ENCODE measurements around the gene ATP2A2.
"Not testable (repeated sequence)": the region's sequence is repeated elsewhere in the genome, so short reads cannot be mapped to it uniquely, and the experiment has no call there.

Gene ATP2A2

DNA sequence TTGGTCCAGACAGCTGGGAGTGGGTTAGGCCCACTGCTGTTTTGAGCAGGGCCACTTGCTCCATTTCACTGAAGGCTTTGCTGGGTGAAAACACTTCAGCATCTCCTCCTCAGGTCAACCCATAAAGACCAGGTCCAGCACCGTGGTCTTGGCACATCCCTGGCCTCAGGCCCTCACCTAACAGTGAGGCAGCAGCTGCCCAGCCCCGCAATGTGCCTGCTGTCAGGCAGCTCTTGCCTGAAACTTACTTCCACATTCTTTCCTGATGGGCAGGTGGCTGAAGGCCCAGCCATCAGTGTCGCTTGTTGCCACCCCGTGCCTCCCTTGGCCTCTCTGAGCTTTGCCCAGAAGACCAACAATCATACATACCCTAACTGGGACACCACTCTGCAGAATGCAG is 68.0 kb downstream of the ATP2A2 start:
- TF ChIP-seq, protein P1, sequence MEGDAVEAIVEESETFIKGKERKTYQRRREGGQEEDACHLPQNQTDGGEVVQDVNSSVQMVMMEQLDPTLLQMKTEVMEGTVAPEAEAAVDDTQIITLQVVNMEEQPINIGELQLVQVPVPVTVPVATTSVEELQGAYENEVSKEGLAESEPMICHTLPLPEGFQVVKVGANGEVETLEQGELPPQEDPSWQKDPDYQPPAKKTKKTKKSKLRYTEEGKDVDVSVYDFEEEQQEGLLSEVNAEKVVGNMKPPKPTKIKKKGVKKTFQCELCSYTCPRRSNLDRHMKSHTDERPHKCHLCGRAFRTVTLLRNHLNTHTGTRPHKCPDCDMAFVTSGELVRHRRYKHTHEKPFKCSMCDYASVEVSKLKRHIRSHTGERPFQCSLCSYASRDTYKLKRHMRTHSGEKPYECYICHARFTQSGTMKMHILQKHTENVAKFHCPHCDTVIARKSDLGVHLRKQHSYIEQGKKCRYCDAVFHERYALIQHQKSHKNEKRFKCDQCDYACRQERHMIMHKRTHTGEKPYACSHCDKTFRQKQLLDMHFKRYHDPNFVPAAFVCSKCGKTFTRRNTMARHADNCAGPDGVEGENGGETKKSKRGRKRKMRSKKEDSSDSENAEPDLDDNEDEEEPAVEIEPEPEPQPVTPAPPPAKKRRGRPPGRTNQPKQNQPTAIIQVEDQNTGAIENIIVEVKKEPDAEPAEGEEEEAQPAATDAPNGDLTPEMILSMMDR (IDR thresholded peaks at IDR 0.05; ENCODE audit: low read depth, low read length) = no peak
- no peak overlapping the region for H3K4me3 ChIP-seq (ENCODE audit: low read depth, low read length)

DNA sequence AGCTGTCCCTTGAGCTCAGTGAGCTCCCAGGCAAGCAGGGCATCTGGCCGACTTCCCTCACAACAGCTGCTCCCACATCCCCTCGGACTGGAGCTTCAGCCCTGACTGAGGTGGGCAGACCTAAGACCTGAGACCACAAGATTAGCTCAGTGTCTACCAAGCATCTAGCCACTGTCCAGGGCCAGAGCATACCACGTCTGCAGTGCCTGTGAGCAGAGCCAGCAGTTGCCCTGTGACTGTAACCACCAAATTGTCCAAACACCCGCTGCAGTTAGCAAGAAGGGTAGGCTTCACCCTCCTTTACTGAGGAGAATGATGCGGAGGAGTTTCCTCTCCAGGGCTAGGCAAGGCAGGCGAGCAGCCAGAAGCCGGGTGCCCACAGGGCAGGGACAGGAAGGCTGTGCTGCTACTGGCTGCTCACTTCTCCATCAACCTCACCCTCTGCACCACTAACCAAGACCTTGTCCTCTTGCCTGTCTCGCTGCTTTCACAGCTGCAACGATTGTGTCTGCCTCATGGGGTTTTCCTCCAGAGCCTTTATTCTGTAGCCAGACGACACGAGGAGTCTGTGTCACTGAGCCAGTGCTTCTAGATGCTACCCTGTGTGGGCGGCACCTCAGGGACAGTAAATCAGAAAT is 68.6 kb downstream of the ATP2A2 start:
- TF ChIP-seq, protein P1 (IDR thresholded peaks at IDR 0.05; ENCODE audit: low read depth, low read length) = no peak
- no peak overlapping the region for H3K4me3 ChIP-seq (ENCODE audit: low read depth, low read length)

DNA sequence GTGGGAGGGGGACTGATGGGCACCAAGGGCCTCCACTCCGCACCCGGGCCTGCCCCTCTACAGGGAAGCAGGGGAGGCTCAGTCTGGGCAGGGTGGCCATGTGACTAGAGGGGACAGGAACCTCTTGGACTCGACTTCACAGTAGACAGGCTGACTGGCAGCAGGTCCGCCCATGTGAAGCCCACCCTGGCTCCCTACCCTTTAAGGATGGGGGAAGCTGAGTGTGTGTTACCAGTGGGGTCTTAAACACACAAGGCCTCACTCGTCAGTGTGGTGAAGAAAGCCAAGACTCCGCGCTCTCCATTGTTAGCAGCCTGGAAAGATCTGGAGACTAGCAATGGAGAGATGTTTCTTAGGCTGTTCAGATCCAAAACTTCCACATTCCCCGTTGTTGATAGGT is 70.1 kb downstream of the ATP2A2 start:
- TF ChIP-seq, protein P1 (IDR thresholded peaks at IDR 0.05; ENCODE audit: low read depth, low read length) = no peak
- no peak overlapping the region for H3K4me3 ChIP-seq (ENCODE audit: low read depth, low read length)

DNA sequence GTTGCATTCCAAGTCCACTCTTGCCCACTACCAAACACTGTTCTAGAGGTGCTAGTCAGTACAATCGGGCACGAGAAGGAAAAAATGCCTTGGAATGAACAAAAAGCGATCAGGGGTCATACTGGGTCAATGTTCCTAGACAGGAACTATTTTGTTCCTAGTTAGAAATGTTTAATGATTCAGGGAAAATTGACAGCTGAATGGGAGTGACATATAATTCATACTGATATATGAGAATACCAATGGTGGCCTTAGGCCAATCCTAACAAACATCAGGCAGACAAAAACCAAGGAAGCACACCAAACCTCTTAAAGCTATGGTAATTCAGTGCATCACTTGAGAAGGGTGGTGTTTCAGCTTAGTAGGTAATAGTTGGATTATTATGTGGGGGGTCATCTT is 71.4 kb downstream of the ATP2A2 start:
- H3K4me3 ChIP-seq (ENCODE audit: low read depth, low read length) = no peak overlapping the region
- TF ChIP-seq, protein P1 (IDR thresholded peaks at IDR 0.05; ENCODE audit: low read depth, low read length) = no peak

DNA sequence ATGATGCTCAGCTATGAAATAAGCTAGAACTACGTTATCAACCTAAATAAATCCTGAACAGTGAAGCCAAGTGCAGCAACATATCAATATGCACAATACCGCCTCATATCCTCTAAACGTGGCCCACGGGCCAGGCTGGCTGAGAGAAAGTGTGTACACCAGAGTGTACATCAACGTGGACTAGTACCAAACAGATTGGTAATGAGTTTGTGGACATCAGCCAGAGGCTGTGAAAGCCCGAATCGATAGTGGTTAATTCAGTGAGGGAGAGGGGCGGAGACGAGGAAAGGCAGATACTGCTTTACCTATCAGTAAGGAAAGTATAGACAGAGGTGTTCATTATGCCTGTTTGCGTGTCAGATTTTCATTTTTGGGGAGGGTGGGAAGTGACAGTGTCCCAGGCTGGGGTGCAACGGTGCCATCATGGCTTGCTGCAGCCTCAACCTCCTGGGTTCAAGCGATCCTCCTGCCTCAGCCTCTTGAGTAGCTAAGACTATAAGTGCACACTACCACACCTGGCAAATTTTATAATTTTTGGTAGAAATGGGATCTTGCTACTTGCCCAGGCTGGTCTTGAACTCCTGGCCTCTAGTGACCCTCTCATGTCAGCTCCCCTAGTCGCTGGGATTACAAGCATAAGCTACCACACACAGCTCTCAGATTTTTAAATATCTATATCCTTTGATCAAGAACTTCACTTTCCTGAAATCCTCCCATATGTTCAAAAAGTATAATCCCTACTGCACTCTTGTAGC is 72.3 kb downstream of the ATP2A2 start:
- H3K4me3 ChIP-seq (ENCODE audit: low read depth, low read length) = no peak overlapping the region
- TF ChIP-seq, protein P1 (IDR thresholded peaks at IDR 0.05; ENCODE audit: low read depth, low read length) = no peak

DNA sequence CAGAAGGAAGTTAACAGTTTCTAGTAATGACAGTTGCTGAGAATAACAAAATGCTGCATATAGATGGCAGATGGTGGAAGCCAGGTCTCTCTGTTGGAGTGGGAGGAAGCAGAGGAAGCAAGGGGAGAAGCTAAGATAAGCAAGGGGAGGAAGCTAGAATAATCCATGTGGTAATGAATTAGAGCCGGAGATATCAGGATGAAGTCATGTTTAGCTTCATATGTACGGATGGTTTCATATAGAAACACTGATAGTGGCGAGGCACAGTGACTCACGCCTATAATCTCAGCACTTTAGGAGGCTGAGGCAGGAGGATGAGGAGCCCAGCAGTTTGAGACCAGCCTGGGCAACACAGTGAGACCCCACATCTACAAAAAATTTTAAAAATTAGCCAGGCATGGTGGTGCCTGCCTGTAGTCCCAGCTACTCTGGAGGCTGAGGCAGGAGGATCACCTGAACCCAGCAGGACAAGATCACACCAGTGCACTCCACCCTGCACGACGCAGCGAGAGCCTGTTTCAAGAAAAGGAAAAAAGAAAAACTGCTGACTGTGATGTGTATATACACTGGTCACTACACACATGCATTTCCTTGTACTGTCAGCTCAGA is 73.2 kb downstream of the ATP2A2 start:
- H3K4me3 ChIP-seq (ENCODE audit: low read depth, low read length) = no peak overlapping the region
- TF ChIP-seq, protein P1 (IDR thresholded peaks at IDR 0.05; ENCODE audit: low read depth, low read length) = no peak

DNA sequence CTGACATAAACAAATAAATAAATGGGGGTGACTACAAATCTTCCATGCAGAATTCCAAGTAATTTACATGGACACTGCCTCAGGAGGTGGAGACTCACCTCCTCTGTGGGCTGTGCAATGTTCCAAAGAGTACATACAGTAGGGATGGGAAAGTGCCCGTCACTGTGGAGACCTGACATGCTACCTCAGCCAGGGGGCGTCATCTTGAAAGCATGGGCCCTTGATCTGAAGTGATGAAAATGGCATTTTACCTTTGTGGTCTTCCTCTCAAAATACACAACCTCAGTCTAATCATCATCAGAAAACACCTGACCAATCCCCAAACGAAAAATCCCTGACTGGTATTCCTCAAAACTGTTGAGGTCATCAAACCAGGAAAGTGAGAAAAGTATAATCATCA is 74.0 kb downstream of the ATP2A2 start:
- no peak overlapping the region for H3K4me3 ChIP-seq (ENCODE audit: low read depth, low read length)
- TF ChIP-seq, protein P1 (IDR thresholded peaks at IDR 0.05; ENCODE audit: low read depth, low read length) = no peak

DNA sequence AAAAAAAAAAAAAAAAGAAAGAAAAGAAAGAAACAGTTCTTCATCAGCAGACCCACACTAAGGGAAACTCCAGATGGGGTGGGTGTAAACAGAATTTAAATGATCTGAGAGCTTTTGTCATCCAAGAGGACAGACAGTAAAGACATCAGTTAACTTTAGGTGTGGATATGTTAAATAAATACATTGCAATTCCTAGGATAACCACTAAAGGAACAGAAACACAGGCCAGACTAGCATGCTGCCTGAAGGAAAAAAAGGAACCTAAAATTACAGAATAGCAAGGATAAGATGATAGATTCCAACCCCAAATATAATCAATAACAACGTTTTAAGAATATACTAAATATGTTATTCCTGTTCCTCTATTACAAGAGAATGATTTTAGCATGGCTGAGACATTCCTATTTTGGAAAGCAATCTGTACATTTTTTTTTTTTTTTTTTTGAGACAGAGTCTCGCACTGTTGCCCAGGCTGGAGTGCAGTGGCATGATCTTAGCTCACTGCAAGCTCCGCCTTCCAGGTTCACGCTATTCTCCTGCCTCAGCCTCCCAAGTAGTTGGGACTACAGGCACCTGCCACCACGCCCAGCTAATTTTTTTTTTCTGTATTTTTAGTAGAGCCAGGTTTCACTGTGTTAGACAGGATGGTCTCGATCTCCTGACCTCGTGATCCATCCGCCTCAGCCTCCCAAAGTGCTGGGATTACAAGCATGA is 77.5 kb downstream of the ATP2A2 start:
- not testable (repeated sequence) for H3K4me3 ChIP-seq (ENCODE audit: low read depth, low read length)
